HEK293 (cell line): ENCODE data around the gene KLF16.
"Not testable (repeated sequence)": the region's sequence is repeated elsewhere in the genome, so short reads cannot be mapped to it uniquely, and the experiment has no call there.

Experiments used
- CTCF ChIA-PET: fragments of 350-600 bp; formaldehyde crosslinking; extraction: SDS; loops from one replicate; lab custom pipeline; 2021; ENCODE audit warnings: antibody characterized with exemption; lab: Yijun Ruan, JAX
- POLR2A ChIA-PET: fragments of 300-600 bp; formaldehyde crosslinking; extraction: SDS; loops from one replicate; lab custom pipeline; 2020; ENCODE audit warnings: antibody characterized with exemption, inconsistent platforms; lab: Yijun Ruan, JAX
- H3K27ac ChIP-seq: fragments of 200-500 bp; sonication (Bioruptor generic); 2 replicates; pipeline ENCODE4 v1.5.1; 2014; ENCODE audit warnings: low read depth, low read length, control low read depth, inconsistent platforms; ENCODE audit errors: extremely low read depth
- H3K36me3 ChIP-seq, 2 experiments: fragments of 200-500 bp in 1 of 2; sonication (Bioruptor generic) in 1 of 2; 1 replicate in 1 of 2; 2 replicates in 1 of 2; pipeline ENCODE4 v1.5.1; 2014 to 2017; ENCODE audit warnings: inconsistent platforms in 2 of 2, low read length in 2 of 2; ENCODE audit not compliant: control insufficient read depth in 2 of 2, insufficient read depth in 1 of 2
- H3K4me1 ChIP-seq: fragments of 200-500 bp; sonication (Bioruptor generic); 2 replicates; pipeline ENCODE4 v1.5.1; 2014; ENCODE audit warnings: mild to moderate bottlenecking, low read length, inconsistent platforms; ENCODE audit not compliant: control insufficient read depth, insufficient read depth
- H3K4me3 ChIP-seq: 2 replicates; pipeline ENCODE4 v1.5.1; 2011; ENCODE audit warnings: low read depth, mild to moderate bottlenecking, control low read depth, low read length, moderate library complexity
- H3K9me3 ChIP-seq: fragments of 200-500 bp; sonication (Bioruptor generic); 2 replicates; pipeline ENCODE4 v1.5.1; 2014; ENCODE audit warnings: low read depth, low read length, inconsistent platforms; ENCODE audit not compliant: control insufficient read depth, insufficient read depth
- BCL6B ChIP-seq: fragments of 450-650 bp; formaldehyde crosslinking; IDR thresholded peaks from 2 replicates; pipeline ENCODE4 v1.5.1; 2017; ENCODE audit warnings: missing biosample characterization, missing genetic modification characterization
- EGR2 ChIP-seq: fragments of 450-650 bp; formaldehyde crosslinking; IDR thresholded peaks from 2 replicates; pipeline ENCODE4 v1.5.1; 2016; ENCODE audit warnings: low read depth, missing biosample characterization, missing genetic modification characterization
- FEZF1 ChIP-seq: fragments of 450-650 bp; formaldehyde crosslinking; IDR thresholded peaks from 2 replicates; pipeline ENCODE4 v1.5.1; 2016; ENCODE audit warnings: missing biosample characterization, missing genetic modification characterization
- HIC1 ChIP-seq: fragments of 450-650 bp; formaldehyde crosslinking; IDR thresholded peaks from 2 replicates; pipeline ENCODE4 v1.5.1; 2016; ENCODE audit warnings: missing biosample characterization, missing genetic modification characterization
- PRDM10 ChIP-seq: fragments of 450-650 bp; formaldehyde crosslinking; IDR thresholded peaks from 2 replicates; pipeline ENCODE4 v1.5.1; 2016; ENCODE audit warnings: missing biosample characterization, missing genetic modification characterization
- PRDM4 ChIP-seq: fragments of 450-650 bp; formaldehyde crosslinking; IDR thresholded peaks from 2 replicates; pipeline ENCODE4 v1.5.1; 2017; ENCODE audit warnings: missing biosample characterization, missing genetic modification characterization
- ZBTB1 ChIP-seq: fragments of 450-650 bp; formaldehyde crosslinking; IDR thresholded peaks from 2 replicates; pipeline ENCODE4 v1.5.1; 2016; ENCODE audit warnings: missing biosample characterization, missing genetic modification characterization
- ZNF10 ChIP-seq: fragments of 450-650 bp; formaldehyde crosslinking; IDR thresholded peaks from 2 replicates; pipeline ENCODE4 v1.5.1; 2017; ENCODE audit warnings: missing biosample characterization, missing genetic modification characterization
- ZNF677 ChIP-seq: fragments of 450-650 bp; IDR thresholded peaks from 2 replicates; pipeline ENCODE4 v1.5.0; 2018; ENCODE audit warnings: missing biosample characterization, mild to moderate bottlenecking, missing genetic modification characterization, moderate library complexity
- ZNF830 ChIP-seq: fragments of 450-650 bp; IDR thresholded peaks from 2 replicates; pipeline ENCODE4 v1.5.0; 2018; ENCODE audit warnings: missing biosample characterization, missing genetic modification characterization, low read depth, mild to moderate bottlenecking, moderate library complexity

KLF16 gene

GRCh38 chr19:1882089-1882785, 18.9 kb upstream of the KLF16 start (continued):
- no peak for TF ChIP-seq PRDM10
- TF ChIP-seq ZNF677 = no peak
- 0 out of 2 replicates have a peak, but pooled peaks have one; percentile 11 for TF ChIP-seq EGR2
- no peak for TF ChIP-seq ZNF830

- peaks cover 17% of the 10 kb centered on the region for H3K4me1 ChIP-seq
- H3K36me3 ChIP-seq = peaks cover 0 to 17% of the 10 kb centered on the region in 2 experiments; a peak in 1 of 3 replicates
- H3K9me3 ChIP-seq, CTCF ChIA-PET, H3K4me3 ChIP-seq, H3K27ac ChIP-seq, POLR2A ChIA-PET: not testable (repeated sequence)
Observed at GRCh38 chr19:1881393-1882088, 18.2 kb upstream of the KLF16 start.

GRCh38 chr19:1880611-1881392, 17.4 kb upstream of the KLF16 start:
- Histone ChIP-seq H3K4me3 (no peak overlapping the region), H3K27ac (no peak overlapping the region), H3K9me3 (no peaks in the 10 kb centered on the region), H3K36me3 (peaks cover 0 to 17% of the 10 kb centered on the region in 2 experiments; a peak in 1 of 3 replicates), H3K4me1 (peaks cover 17% of the 10 kb centered on the region)
- ChIA-PET POLR2A (no interaction called here), CTCF (no interaction called here)
- no peak for TF ChIP-seq FEZF1
- TF ChIP-seq BCL6B (tag by site-specific recombination) = no peak
- no peak for TF ChIP-seq ZNF10 (tag by site-specific recombination)
- no peak for TF ChIP-seq ZBTB1 (tag by site-specific recombination)
- TF ChIP-seq HIC1 (tag by site-specific recombination) = 0 out of 2 replicates have a peak, but pooled peaks have one; percentile 48
- TF ChIP-seq PRDM4 (tag by site-specific recombination) = no peak
- TF ChIP-seq, all 188 proteins: peak for 1

- H3K4me3 ChIP-seq, H3K27ac ChIP-seq, POLR2A ChIA-PET, H3K9me3 ChIP-seq: not testable (repeated sequence)
- Histone ChIP-seq H3K36me3 (peaks cover 0 to 17% of the 10 kb centered on the region in 2 experiments; a peak in 1 of 3 replicates), H3K4me1 (peaks cover 17% of the 10 kb centered on the region)
- CTCF ChIA-PET = interaction anchor here (0.6 kb wide), 1 partner anchor 276 kb away, joined by 5 read pairs; no protein-coding TSS in a partner anchor
Observed at GRCh38 chr19:1879982-1880381, 16.6 kb upstream of the KLF16 start.

GRCh38 chr19:1878583-1878982, 15.2 kb upstream of the KLF16 start:
- H3K27ac ChIP-seq, H3K9me3 ChIP-seq, POLR2A ChIA-PET, CTCF ChIA-PET, H3K4me3 ChIP-seq: not testable (repeated sequence)
- Histone ChIP-seq H3K36me3 (peaks cover 0 to 20% of the 10 kb centered on the region in 2 experiments; a peak in 1 of 3 replicates), H3K4me1 (peaks cover 20% of the 10 kb centered on the region)
